Transverse colon (tissue), 3 donors: Measurements from ENCODE around the gene KDM1B.

Source experiments
- CTCF ChIP-seq, 5 experiments: fragments of 200-600 bp in 3 of 5; fragments of 450-650 bp in 2 of 5; sonication (generic) in 3 of 5; IDR thresholded peaks; 1 replicate in 2 of 5; 2 replicates in 3 of 5; pipeline ENCODE4 v1.5.1; 2016 to 2017; ENCODE audit warnings: antibody characterized with exemption in 5 of 5, inconsistent platforms in 3 of 5, mild to moderate bottlenecking in 2 of 5, moderate library complexity in 1 of 5
- POLR2A ChIP-seq: fragments of 450-650 bp; IDR thresholded peaks from one replicate; pipeline ENCODE4 v1.6.1; 2016; ENCODE audit warnings: antibody characterized with exemption, mild to moderate bottlenecking, moderate library complexity

- TF ChIP-seq CTCF (IDR thresholded peaks at IDR 0.05) (no peak), POLR2A (no peak)
Measured at GRCh38 chr6:18141805-18142590, 13.2 kb upstream of the KDM1B start.
